Suprapubic skin (tissue), 4 donors: ENCODE results near the gene KIAA0753.

Experiments used
- POLR2A ChIP-seq, 2 donors: fragments of 450-650 bp; IDR thresholded peaks; one replicate each; pipeline ENCODE4 v1.6.1; 2017; ENCODE audit warnings: antibody characterized with exemption in 2 of 2, mild to moderate bottlenecking in 2 of 2, moderate library complexity in 2 of 2
- POLR2AphosphoS5 ChIP-seq, 3 donors: sonication (generic); formaldehyde crosslinking; IDR thresholded peaks; one replicate each; pipeline ENCODE4 v1.6.1; 2017; ENCODE audit warnings: antibody characterized with exemption in 3 of 3
- TF ChIP-seq, protein P1 (sequence below), 2 donors: fragments of 200-600 bp in 1 of 2; fragments of 450-650 bp in 1 of 2; sonication (generic) in 1 of 2; IDR thresholded peaks; one replicate each; pipeline ENCODE4 v1.5.1; 2016 to 2019; ENCODE audit warnings: antibody characterized with exemption in 2 of 2, mild to moderate bottlenecking in 1 of 2, moderate library complexity in 1 of 2

GRCh38 chr17:6556121-6557039 is 84.1 kb downstream of the KIAA0753 start, which contains the start of gene PITPNM3:
- TF ChIP-seq POLR2A (IDR thresholded peaks at IDR 0.05) (no peak), POLR2AphosphoS5 (IDR thresholded peaks at IDR 0.05) (no peak)
- TF ChIP-seq, protein P1, sequence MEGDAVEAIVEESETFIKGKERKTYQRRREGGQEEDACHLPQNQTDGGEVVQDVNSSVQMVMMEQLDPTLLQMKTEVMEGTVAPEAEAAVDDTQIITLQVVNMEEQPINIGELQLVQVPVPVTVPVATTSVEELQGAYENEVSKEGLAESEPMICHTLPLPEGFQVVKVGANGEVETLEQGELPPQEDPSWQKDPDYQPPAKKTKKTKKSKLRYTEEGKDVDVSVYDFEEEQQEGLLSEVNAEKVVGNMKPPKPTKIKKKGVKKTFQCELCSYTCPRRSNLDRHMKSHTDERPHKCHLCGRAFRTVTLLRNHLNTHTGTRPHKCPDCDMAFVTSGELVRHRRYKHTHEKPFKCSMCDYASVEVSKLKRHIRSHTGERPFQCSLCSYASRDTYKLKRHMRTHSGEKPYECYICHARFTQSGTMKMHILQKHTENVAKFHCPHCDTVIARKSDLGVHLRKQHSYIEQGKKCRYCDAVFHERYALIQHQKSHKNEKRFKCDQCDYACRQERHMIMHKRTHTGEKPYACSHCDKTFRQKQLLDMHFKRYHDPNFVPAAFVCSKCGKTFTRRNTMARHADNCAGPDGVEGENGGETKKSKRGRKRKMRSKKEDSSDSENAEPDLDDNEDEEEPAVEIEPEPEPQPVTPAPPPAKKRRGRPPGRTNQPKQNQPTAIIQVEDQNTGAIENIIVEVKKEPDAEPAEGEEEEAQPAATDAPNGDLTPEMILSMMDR (IDR thresholded peaks at IDR 0.05) = no peak
